GM21526 (cell line): ENCODE results near the gene GALNT7.

ENCODE experiments used
- ATAC-seq: cut with Tn5 transposase; IDR thresholded peaks from one replicate; pipeline ENCODE4 v1.9.1; 2021; ENCODE audit warnings: moderate library complexity; ENCODE audit not compliant: unreplicated experiment, low FRiP score

GALNT7 gene

DNA sequence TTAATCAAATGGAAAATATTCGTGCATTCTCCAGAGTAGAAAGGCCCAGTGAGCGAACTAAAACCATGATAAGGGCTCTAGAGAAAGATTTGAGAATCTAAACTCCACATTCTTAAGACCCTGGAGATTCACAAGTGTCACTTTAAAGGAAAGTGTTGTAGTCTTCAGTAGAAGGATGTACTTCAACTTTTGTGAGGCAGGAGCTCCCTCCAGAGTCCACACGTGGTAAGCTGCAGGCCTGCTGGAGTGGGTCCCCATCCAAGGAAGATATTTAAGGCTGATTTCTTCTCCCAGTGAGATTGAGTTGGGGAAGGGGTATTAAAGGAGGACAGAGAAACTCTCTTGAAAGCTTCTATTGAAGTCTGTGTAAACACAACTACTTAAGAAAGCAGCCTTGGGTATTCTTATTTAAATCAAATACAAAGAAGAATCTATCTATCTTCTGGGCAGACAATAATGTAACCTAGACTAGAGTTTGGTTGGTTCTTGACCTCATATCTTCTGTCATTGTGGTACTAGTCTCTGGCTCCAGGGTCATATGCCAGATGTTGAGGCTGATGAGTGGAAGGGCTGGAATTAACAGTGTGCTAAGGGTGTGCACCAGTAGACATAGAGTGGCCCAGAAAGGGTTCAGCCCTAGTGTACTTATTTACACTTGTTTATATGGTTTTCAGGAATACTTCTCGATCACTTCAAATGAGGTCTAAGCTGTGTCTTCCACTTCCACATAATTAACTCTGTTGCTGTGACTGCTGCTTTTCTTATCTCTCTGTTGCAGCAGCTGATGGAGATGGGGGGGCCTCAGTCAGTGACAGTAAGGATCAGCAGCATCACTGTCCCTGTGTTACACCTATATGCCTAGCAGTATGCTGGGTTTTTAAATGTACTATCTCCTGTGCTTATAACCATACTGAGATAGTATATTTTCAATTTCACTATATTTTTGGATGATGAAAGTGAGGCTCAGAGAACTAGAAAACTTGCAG lies 89.4 kb downstream of the GALNT7 start:
- ATAC-seq: peak; percentile 86

DNA sequence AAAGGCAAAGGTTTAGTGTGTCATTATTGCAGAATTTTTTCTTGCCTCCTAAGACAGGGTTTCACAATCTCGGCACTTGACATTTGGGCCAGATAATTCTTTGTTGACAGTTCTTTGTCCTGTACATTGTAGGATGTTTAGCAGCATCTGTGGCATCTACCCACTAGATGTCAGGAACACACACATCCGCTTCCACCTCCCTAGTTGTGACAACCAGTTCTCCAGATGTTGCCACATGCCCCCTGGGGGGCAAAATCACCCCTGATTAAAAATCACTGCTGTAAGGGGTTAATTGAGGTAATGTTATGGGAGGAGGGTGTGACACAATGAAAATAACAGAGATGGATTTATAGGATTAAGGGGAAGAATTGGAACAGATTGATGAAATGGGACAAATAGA lies 90.3 kb downstream of the GALNT7 start:
- no peak for ATAC-seq

DNA sequence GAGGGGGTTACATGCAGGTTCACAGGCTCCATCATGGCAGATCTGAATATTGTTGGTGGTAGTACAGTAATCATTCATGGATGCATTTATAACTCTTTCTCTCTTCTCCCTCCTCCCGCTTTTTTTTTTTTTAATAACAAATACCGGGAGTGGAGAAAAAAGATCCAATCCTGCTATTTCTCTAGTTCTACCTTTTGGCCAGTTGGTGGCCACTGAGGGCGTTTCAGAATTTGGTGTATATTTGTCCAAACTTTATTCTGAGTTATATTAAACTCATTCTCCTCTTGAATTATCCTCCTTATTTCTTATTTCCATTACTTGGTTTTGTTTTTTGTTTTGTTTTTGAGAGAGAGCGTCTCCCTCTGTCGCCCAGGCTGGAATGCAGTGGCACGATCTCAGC lies 90.7 kb downstream of the GALNT7 start:
- no peak for ATAC-seq

DNA sequence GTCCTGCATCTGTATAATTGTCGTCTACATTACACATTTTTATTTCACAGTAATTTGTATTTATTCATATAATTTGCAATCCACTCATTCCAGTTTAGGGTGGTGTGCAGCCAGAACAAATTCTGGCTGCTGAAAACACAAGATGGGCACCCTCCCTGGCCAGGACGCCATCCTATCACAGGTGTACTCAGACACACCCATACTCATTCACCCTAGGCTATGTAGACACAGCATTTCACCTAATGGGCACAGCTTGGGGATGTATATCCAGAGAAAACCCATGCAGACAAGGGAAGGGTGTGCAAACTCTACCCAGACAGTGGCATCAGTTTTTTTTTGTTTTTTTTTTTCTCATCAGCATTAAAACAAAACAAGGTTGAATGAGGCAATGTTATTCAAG lies 92.4 kb downstream of the GALNT7 start:
- ATAC-seq: no peak

DNA sequence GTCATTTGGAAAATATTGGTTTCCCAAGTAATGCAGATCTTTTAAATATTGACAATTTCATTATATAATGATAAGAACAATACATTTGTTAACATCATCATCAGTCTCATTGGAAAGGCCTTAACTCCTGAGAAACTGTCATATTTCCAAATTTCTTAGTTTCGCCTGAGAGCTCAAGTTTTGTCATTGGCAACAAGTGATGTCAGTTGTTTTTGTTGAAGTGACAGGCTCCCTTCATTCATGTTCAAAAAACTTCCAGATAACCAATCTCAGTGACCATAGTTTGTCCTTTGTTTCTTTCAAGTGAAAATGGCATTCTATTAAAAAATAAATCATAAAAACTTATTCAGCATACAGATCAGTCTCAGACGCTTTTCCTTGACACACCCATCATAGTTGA lies 93.8 kb downstream of the GALNT7 start:
- ATAC-seq: no peak

DNA sequence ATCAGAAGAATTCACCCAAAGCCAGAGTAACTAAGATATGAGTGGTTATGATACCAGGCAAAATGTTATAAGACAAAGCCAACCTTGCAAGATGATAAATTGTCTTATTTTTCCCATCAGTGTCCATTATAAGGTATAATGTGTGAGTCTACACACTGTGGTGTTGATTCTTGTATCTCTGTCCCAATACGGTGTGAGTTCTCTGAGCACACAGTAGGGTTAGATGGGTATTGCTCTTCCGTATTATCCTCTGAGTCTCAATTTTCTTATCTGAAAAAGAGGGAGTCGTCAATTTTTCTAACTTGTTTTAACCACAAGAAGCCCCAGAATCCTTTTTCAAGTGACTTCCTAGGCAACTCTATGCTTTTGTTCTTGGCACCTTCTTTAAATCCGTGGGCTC lies 95.6 kb downstream of the GALNT7 start:
- no peak for ATAC-seq

DNA sequence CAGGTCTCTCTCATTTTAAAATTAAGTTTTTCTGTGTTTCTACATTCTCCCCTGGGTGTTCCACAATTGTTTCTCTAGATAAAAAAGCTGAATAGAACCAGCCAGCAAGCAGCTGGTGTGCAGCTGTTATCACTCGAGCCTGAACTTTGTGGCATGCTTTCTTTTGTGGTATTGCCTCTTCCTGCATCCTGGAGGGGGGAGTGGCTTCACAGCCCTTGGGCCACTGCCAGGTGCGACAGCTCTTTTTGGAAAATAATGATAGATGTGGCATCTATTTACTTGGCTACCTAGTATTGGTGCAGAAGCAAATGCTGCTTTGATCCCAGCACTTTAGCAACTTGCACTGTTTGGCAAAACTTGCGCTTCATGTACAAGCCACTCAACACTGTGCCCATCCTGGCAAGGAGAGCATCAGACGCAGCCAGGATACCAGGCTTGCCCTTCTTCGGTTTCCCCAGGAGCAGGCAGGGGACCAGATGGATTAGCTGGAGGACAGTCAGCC lies 96.1 kb downstream of the GALNT7 start:
- peak; percentile 87 for ATAC-seq

DNA sequence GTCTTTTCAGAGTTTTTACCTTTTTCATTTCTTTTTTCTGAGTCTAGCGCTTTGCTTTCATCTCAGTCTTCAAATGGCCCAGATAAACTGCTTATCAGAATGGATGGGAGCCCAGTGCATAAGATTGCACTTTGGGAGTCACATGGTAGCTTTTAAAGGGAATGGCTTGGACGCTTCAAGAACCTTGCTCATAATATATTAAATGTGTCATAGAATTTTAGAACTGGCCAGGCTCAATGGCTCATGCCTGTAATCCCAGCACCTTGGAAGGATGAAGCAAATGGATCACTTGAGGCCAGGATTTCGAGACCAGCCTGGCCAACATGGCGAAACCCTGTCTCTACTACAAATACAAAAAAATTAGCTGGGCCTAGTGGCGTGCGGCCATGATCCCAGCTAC lies 97.1 kb downstream of the GALNT7 start:
- ATAC-seq: no peak

DNA sequence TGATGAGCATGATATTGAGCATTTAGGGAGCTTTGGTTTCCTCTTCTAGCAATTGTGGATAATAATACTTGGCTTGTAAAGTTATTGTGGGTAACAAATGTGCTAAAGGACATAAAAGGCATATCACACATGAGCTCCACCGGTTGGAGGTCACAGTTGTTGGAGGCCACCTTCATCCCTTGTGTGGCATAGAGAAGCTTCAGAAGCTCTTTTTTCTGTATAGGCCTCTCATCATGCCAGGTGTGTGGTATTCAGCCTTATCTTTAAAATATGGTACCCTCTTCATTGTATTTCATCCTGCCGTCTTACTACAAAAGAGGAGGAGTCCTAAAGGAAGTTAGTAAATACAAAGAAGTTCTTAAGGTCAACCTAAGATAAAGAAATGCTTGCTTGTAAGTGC lies 99.1 kb downstream of the GALNT7 start:
- no peak for ATAC-seq

DNA sequence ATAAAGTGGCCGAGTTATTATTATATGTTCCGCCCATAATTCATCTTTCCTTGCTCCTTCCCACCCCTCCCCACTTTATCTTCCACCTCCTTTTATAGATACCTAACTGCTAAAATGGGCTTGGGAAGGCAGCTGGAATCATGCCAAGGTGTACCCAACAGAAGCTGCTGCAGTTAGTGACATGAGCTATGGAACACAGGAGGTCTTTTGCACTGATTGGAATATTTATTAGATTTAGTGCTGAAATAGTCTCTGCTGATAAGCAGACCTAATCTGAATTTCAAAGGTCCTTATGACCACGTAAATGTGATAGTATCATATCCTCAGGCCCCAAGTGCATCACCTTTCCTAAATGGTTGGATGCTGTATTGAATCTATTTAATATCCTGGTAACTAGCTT lies 100.7 kb downstream of the GALNT7 start:
- no peak for ATAC-seq

DNA sequence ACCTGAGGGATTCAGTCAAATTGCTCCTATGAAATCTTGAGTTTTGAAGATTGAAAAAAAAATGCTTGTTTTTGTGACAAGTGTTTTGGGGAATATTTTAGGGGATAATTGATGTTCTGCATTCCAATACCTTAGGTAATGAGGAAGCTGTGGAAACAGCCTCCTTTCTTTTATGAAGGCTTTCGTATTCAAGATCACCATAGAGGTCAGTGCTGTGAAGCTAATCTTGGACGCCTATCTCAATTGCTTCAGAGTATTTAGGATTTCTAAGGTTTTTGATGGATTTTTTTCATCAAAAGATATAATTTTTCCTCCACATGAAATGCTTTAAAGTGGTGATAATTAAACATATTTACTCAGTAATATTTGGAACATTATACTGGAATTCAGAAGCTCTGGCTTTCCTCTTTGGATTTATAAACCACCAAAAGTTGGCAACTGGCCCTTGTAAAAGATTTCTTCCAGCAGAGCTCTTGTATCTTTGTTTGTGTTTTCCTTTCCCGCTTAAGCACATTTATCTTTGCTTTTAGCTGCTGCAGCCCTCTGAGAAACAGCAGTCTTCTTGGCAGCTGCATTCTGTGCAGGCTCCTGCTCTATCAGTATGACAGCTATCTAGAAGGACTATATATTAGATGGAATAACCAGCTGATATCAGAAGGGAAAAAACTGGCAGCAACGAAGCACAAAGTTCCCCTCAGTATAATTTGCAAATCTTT lies 101.9 kb downstream of the GALNT7 start:
- no peak for ATAC-seq

DNA sequence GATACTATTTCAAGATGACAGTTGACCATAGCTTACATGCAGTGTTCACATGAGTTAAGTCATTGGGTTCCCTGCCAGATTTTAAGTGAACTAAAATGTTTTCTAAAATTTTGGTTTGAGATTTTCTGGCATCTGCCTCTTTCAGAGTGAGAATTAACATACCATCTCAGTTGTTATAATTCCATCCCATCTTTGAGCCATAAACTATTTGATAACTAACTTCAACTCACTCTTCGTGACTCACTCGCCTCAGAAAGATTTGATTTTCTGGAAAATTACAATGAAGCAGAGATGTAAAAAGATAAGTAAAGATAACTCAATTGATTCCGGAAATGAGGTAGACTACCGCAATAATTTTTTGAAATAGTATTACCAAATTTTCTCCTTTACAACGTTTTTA lies 103.7 kb downstream of the GALNT7 start:
- ATAC-seq: no peak

DNA sequence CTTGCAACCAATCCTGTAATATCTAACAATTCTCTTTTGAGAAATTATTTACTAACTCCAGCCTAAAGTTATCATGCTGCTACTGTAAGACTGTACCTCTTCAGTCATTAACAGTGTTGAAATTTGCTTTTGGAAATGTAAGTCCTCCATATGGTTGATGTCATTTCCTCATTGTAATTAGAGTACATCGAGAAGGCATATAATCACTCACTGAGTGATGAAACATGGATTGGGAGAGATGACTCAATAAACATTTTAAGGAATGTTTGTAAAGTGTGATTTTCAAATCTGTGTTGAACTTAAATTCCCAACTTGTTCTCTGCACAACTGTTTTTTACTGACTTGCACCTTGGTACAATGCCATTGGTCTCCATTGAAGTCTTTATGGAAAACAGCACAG lies 104.4 kb downstream of the GALNT7 start:
- no peak for ATAC-seq

DNA sequence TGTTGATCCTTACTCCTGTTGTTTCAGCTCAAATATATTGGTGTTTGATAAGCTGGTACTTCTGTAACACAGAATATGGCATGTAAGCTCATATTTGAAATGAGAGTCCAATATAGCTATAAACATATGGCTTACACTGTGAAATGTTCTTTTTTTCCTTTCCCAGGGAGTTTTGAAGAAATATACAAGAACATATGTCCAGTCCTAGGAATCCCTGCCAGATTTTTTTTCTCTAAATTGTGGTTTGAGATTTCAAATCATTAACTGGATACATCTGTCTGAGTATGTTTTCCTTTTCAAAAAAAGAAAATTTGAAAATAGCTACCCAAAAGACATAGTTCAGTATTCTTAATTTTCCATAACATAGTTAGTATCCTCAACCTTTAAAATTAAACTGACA lies 105.3 kb downstream of the GALNT7 start:
- ATAC-seq: no peak

DNA sequence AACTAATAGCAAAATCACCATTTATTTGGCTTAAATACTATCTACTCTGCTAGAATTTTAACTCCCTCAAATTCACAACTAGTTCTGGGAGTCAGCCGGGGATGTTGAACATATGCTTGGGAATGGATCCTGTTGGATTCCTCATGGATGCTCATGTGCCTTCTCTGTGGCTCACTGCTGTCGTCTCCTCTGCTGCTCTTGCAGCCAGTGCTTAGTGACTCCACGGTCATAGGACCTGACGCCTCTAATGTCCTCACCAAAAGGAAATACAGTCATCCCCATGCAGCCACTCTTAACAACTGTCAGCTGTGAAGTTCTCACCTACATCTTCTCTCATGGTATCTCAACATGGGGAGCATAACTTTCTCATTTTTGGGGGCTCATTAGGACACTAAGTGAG lies 106.1 kb downstream of the GALNT7 start:
- ATAC-seq: no peak

DNA sequence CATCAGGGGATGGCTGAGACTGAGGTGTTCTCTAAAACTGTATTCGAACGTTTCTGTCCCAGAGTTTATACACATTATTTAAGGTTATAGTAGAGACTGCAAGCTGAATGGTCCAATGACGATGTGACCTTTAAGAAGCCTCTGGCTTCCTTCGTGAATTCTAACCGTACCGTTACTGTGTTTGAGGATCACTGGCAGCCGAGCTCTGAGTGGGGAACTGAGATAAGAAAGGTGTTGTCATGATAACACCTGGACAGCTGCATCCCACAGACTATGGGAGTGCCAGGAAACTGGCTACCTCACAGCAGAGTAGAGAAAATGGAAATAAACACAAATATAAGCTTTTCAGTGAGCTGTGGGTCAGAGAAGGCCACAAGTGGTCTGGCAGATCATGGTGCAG lies 106.5 kb downstream of the GALNT7 start:
- ATAC-seq: no peak

DNA sequence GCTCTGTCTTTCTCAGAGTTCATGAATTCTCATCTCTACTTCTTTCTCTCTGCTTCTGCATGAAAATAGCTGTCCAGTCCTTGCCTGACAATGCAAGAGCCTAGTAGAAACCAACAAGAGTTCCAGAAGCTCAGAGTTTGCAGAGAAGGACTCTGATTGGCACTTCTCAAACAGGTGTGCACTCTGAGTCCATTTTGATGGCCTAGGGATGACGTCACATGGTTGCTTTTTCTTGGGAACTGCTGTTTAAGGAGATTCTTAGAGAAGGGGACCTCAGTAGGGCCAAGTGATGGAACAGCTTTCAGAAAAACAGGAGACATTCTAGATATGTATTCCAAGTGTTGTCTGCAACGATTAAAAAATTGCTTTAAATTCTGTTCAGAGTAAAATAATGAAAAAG lies 108.7 kb downstream of the GALNT7 start:
- ATAC-seq: no peak

DNA sequence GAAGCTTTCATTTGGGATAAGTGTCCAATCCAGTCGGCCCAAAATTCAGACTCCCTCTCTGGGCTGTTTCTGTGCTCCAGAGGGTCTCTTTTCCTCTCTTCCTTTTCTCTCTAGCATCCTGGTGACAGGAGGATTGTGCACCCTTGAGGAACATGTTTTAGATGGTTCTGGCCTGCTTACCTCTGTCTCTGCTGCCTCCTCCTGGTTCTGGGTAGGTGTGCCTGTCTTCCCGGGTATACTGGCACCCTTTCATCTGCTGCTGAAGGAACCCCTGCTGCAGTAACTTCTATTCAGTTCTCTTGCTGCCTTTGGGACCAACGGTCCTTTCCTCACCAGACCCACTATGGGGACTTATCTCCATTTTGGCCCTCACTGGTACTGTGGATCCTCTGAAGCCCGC lies 112.4 kb downstream of the GALNT7 start:
- ATAC-seq: peak; percentile 44

DNA sequence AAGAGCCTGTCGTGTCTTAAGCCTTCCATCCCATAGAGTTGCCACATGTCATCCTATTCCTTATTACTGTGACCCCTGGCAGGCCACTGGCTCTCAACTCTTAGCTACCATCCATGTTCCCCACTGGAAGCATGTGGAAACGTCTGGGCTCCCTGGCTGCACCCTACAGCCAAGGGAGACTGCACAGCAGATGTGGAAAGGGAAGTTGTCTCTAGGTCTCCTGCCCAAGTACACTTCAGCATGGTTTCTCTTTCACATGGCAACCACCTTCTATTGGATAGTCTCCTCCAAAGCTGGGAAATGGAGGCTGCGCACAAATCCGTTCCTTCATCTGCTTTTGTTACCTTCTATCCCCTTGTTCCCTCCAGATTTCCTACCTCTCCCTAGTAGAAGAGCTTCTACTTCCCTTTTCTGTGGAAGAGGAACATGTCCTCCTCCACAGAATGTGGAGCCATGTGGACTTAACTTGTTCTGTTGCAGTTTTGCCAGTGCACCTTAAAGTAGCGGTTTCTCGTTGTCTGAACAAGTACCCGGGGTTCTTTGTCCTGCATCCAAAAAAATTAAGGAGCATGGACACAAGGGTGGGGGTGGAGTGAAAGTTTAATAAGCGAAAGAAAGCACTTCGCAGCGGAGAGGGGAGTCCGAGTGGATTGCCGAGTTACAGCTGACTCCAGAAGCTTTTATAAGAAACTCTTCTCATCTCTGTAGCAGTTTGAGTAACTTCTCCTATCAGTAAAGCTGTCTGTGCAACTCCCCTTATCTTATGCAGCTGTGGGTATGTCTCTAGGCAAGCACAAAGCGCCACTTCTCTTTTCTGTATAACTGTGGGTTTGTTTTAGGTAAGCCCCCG lies 113.0 kb downstream of the GALNT7 start:
- ATAC-seq: peak; percentile 58

DNA sequence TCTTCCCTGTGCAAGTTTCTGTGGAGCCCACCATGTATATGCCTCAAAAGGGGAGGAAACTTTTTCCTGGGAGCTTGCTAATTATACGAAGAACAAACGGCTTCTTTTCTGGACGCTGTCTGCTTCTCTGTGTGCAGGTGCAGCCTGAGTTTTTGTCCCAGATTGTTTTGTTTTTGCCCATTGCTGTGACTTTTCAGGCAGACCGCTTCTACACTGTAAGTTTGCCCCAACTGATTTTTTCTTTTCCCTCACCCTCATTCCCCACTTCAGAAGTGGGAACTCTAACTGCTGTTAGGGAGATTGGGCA lies 113.6 kb downstream of the GALNT7 start:
- no peak for ATAC-seq

DNA sequence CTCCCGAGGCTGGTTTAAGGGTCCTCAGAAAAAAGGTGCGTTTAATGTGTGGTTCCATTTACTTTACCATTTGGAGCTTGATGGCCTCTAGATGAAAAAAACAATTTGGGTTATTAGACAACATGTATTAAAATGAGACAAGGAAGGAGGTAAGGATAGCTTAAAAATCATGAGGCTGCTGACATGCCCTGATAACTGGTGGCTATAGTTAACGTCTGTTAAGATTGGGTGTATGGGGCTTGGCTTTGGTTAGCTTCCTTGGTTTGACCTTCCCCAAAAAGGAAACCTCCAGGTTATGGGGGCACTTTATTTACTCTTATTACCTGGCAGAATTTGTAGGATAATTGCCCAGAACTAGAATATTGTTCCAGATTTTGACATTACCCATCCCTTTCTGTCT lies 114.0 kb downstream of the GALNT7 start:
- no peak for ATAC-seq
